Tongue (tissue), 2 donors: ENCODE data around the gene SHC2. TPM values are rescaled to one million over a fixed set of nuclear protein-coding genes. Genes with fewer than 3 reads are reported as not detected.
"Not testable (repeated sequence)": the region's sequence is repeated elsewhere in the genome, so short reads cannot be mapped to it uniquely, and the experiment has no call there.

Experiments used
- DNase-seq: peaks from one replicate; pipeline ENCODE4 v3.0.0-alpha.2; 2015
- total RNA-seq: library from RNA; depleted of rRNA; stranded (reverse); fragments of >200 nt; gene quantifications from one replicate; pipeline ENCODE4 v1.2.3, GENCODE V29; 2014

The SHC2 gene
- total RNA-seq, 1 donor from 2014 or later, result 18.3 TPM

GRCh38 chr19:389255-389934, 71.4 kb downstream of the SHC2 start:
- no peak for DNase-seq

- DNase-seq, result no peak
Measured at GRCh38 chr19:388691-389090, 72.1 kb downstream of the SHC2 start.

- no peak for DNase-seq
Measured at GRCh38 chr19:387777-388176, 73.1 kb downstream of the SHC2 start.

DNA sequence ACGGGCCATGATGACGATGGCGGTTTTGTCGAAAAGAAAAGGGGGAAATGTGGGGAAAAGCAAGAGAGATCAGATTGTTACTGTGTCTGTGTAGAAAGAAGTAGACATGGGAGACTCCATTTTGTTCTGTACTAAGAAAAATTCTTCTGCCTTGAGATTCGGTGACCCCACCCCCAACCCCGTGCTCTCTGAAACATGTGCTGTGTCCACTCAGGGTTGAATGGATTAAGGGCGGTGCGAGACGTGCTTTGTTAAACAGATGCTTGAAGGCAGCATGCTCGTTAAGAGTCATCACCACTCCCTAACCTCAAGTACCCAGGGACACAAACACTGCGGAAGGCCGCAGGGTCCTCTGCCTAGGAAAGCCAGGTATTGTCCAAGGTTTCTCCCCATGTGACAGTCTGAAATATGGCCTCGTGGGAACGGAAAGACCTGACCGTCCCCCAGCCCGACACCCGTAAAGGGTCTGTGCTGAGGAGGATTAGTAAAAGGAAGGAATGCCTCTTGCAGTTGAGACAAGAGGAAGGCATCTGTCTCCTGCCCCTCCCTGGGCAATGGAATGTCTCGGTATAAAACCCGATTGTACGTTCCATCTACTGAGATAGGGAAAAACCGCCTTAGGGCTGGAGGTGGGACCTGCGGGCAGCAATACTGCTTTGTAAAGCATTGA, 74.1 kb downstream of the SHC2 start:
- DNase-seq, result peak; percentile 54

- not testable (repeated sequence) for DNase-seq
Measured at GRCh38 chr19:386189-386588, 74.6 kb downstream of the SHC2 start.

DNA sequence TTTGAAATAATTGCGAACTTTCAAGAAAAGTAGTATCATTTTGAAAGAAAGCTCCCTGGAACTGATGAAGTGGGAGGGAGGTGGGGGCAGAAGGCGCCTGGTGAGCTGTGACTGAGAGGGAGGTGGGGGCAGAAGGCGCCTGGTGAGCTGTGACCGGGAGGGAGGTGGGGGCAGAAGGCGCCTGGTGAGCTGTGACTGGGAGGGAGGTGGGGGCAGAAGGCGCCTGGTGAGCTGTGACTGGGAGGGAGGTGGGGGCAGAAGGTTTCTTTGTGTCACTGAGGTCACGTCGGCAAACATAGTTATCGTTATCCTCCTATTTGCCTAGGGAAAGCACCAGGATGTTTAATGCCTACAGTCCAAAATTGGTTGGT, 76.0 kb downstream of the SHC2 start:
- no peak for DNase-seq

GRCh38 chr19:383922-384798, 76.7 kb downstream of the SHC2 start:
- DNase-seq, result peak; percentile 54

DNA sequence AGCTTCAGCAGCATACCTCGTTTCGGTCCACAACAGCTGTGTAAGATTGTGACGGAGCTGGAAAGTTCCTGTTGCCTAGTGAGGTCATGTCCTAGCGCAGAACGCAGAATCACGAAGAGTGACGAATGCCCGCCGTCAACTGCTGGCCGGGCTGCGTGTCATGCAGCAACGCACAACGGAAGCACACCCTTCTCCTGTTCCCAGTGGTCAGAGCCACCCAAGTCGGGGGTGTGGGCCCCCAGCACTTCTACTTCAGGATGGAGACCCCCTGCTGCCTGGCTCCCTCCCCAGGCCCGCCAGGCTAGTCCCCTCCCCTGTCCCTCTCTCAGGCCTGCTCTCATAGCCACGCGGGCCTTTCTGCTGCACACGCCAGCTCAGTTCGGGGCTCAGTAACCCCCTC, 77.8 kb downstream of the SHC2 start:
- DNase-seq, result no peak

- DNase-seq, result not testable (repeated sequence)
Measured at GRCh38 chr19:382578-382977, 78.3 kb downstream of the SHC2 start.

- DNase-seq, result not testable (repeated sequence)
Measured at GRCh38 chr19:381901-382300, 78.9 kb downstream of the SHC2 start.

GRCh38 chr19:380618-381219, 80.1 kb downstream of the SHC2 start:
- not testable (repeated sequence) for DNase-seq

DNA sequence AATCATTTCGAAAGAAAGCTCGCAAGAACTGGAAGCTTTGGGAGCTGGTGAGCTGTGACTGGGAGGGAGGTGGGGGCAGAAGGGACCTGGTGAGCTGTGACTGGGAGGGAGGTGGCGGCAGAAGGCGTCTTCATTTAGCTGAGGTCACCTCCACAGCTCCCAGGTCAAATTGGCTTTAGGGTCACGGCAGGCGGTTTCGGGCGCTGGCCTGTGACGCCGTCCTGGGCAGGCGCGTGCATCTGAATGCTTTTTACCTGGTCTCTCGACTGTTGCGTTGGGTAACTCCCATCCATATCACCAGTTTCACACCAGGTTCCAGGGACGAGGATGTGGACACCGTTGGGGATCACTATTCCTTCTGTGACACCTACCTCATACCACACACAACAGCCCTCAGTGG, 81.0 kb downstream of the SHC2 start:
- DNase-seq, result no peak

DNA sequence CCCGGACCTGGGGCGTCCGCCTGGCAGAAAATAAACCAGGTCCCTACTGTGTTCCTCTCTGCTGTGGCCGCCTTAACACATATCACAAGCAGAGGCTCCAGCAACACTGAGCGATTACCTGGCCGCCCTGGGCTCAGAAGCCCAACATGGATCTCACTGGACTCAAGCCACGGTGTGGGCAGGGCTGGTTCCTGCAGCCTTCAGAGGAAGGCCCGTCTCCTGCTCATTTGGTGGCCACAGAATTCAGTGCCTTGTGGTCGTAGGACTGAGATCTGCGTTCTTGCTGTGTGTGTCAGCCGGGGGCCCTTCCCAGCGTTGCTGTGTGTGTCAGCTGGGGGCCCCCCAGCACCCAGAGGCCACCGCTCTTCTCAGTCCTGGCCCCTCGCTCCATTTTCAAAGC, 82.1 kb downstream of the SHC2 start:
- no peak for DNase-seq

- no peak for DNase-seq
Measured at GRCh38 chr19:377801-378581, 82.8 kb downstream of the SHC2 start.

DNA sequence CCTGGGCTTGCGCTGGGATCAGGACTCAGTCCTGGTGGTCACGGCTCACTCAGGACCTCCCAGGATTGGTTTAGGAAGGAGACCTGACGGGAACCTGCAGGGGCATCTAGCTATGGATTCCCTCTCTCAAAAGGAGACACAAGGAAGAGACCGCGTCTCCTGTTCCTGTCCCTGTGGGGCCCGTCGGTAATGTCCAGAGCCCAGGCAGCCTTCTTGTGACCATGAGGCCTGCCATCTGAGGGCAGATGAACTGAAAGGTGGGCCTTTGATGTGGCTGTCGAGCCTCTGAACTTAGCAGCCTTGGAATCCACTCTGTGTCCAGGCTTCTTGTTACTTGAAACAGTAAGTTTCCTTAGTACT, 84.7 kb downstream of the SHC2 start:
- DNase-seq, result no peak

- no peak for DNase-seq
Measured at GRCh38 chr19:375395-376110, 85.3 kb downstream of the SHC2 start.

DNA sequence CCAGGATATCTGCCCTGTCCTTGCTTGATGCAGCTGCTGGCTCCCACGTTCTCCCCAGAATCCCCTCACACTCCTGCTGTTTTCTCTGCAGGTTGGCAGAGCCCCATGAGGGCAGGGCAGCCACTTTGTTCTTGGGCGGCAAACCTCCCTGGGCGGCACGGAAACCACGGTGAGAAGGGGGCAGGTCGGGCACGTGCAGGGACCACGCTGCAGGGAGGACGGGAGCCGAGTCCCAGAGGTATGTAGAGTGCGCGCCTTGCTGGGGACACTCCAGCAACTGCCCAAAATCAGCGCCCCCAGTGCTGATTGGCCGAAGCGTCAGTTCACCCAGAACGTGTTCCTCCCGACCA, 86.0 kb downstream of the SHC2 start:
- no peak for DNase-seq

DNA sequence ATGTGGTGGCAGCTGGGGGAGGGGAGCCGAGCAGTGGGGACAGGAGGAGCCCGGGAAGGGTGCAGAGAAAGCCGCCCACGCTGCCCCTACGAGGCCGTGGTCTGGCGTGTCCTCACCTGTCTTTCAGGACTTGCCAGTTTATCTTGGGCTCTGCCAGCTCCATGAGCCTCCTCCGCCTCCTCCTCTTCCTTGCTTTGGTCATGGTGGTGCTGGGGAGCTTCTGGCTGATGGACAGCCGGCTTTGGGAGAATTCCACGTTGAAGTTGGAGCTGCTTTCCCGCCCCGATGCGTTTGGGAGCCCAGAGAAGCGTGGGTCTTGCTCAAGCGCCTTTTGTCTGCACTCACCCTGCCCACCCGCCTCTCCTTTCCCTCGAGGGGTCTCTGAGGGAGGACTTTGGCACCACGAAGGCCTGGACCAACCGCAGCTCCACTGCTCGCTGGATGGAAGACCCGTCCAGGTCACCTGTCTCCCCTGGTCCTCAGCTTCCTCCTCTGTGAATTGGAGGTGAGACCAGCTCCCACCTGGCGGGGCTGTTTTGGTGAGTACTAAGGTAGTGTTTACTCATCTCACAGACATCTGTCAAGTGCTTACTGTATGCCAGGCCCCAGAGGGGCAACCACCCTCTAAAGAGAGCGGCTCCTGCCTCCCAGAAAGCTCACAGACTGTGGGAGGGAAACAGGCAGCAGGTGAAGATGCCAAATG, 86.5 kb downstream of the SHC2 start:
- DNase-seq, result no peak

DNA sequence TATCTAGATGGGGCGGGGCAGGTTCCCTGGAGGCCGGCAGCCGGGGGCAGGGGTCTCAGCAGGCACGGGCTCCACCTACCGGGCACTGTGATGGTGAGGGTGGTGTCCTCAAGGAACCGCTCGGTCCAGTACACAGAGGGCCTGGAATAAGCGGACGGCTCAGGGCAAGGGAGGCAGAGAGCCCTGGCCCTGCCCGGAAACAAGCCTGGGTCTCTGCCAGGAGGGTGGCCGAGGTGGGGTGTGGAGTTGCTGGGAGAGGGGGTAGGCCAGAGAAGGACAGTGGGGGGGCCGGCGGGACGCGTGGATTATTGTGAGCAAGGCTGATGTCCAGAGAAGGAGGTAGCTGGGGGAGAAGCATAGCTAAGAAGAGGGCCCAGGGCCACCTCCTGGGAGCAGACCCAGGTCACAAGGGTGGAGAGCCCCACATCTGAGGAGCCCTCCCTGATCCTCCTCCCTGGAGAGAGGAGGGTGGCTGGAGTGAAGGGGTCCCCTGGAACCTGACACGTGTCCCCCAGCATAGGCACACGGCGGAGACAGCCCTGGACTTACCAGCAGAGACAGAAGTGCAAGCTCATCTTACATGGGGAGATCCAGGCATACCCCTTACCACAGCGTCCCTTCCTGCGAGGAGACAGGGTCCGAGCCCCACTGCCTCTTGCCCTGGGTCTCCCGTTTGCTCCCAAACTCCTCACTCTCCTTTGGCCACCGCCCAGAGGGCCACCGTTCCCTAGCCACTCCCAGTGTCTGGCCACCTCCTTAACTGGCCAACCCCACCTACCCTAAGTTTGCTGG, 87.2 kb downstream of the SHC2 start:
- DNase-seq, result no peak

DNA sequence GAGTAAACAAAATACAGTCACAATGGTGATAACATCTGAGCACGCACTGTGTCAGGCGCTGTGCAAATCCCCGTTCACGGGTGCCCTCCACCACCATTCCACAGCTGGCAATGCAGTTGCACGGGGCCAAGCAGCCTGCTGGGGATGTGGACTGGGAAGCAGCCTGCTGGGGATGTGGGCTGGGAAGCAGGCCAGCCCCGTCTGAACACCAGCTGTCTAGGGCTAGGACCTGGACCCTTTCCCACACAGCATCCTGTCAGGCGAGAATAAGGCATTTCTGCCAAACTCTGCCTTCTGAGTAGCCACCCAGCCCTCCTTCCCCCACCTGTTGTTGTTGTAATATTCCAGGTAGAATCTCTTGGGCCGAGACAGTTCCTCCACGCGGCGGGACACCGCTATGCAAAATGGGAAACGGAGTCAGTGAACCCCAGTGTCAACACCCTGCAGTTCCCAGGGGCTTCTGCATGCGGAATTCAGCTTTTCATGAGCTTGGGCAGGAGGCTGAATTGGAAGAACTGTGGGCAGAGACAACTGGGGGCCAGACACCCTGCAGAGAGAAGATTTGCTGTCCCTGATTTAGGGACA, 88.4 kb downstream of the SHC2 start:
- DNase-seq, result peak; percentile 94
